ENCODE results near the gene TBC1D3B.
"Not testable (repeated sequence)": the region's sequence is repeated elsewhere in the genome, so short reads cannot be mapped to it uniquely, and the experiment has no call there.

TBC1D3B gene

DNA sequence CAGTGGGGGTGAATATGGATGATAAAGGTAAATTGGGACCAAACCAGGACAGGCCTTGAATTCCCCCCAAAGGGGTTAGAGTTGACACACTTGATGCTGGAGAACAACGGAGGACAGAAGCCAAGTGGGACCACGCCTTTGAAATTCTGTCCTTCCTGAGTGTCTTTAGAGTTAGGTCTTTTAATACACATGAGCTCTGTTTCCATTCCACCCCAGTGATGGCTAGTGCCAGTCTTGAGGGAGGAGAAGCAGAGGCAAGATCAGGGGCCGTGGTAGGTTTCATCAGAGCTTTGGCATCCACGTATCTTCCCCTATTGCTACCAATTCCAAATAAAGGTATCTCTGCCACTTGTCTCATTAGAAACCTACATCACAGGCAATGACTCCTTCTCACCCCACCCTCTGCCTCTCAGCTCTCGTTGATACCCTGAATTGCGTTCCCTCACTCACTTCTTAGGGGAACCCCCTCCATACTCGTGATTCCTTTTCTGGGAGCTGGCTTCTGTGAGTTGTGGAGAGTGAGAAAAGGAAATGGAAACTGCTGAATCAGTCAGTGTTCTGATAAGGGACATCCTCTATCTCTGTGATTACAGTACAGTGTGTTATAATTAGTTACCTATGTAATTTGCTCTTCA, 22.5 kb upstream of the TBC1D3B start:
- DNase-seq, result no peak

DNA sequence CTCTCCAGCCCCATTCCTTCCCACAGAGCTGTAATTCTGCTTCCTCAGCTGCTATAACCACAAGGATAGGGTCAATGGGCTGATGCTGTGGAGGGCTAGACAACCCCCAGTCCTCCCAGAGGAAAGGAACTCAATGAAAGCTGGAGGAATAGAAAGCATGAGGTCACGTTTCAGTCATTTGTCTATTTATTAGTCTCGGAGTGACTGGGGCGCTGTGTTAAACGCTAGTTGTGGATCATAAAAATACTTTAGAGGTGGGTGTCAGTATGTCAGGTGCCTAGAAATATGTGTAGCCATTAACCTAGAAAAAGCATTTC, 20.9 kb upstream of the TBC1D3B start:
- DNase-seq, result no peak

DNA sequence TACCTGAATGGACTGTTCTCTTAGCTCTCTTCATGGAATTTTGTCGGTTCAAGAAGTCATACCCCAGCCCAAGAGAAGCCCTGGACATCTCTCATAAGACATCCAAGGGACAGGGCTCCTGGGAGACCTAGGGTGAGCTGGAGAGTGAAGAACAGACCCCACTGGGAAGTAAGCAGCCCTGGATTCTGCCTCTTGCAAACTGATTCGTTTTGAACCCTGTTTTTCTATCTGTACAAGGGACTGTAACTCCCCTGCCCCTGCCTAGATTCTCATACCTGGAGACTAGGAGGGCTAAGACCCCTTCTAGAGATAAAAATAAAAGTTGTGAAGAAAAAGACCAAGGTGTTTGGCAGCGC, 19.7 kb upstream of the TBC1D3B start:
- DNase-seq, result no peak

DNA sequence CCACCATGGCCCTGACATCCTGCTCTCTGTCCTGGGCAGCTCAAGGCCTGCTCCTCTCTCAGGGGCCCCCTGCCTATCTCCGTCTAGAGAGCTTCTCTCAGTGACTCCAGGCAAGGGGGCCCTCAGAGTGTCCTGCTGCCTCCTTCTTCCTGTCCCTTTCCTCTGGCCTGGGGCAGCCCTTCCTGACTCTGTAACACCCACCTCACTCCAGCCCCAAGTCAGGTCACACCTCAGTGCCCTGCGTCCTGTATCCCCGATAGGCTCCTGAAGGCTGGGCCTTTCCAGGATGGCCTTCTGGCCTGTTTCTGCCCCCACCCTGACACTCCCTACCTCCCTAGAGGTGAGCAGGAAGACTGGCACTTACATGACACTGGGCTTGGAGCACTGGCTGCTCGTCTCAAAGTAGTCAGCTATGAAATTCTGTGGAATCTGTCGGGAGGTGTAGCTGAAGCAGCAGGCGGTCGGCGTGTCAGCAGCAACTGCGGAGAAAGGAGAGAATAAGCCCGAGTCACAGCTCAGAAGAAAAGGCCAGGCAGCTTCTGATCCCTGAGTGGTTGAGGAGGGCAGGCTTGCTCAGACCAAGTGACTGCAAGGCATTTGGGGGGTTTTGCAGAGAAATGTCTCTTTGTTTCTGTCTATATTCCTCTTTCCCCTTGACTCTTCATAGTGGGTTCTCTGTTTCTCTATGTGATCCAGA, 19.1 kb upstream of the TBC1D3B start:
- no peak for DNase-seq

DNA sequence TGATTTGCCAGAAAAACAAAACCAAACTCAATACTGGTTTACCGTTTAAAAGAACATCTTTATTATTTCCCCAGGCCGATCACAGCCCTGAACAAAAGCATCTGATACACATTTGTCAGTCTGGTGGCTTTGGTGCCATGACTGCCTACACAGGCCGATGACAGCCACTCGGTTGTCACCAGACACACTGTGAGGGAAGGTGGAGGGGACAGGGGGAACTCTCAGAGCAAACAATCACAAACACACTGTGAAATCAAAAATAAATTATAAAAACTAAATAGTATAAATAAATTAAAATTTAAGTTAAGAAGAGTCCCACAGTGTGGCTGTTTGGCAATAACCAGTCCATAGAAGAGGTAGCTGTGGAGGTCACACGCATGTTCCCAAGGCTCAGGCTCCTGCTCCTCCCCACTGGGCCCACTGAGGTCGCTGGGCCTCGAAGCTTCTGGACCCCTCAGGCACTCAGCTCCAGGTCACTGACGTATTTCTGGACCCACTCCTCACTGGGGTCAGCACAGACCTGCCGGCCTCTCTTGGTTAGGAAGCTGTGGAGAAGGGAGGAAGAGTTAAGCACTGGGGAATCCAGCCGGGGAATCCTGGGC, 18.5 kb upstream of the TBC1D3B start:
- not testable (repeated sequence) for DNase-seq

DNA sequence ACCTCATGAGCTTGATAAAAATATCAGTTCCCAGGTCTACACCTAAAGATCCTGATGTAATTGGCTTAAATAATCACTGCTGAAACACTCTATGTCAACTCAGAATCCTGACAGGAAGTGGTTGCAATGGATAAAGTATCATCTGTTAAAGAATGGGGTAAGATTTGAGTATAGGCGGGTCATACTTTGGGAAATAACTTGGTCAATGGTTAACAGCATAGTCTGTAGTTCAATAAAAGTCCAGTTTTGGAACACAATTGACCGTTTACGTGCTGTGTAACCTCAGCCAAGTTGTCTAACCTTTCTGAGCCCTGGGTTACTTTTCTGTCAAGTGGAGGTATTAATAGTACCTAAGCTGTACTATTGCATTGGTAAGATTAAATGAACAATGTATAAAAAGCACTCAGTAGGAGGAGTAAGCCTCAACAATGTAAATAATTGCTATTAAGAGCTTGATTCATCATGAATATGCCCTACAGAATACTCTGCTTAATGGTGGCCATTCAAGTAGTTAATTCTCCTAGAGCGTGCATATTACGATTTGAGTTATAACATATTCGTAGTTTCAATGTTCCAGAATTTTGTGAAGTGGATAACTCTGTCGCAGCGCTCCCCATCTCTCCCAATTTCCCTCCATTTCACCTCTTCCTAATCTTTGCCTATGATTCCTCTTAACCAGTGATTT, 17.9 kb upstream of the TBC1D3B start:
- DNase-seq, result not testable (repeated sequence)

DNA sequence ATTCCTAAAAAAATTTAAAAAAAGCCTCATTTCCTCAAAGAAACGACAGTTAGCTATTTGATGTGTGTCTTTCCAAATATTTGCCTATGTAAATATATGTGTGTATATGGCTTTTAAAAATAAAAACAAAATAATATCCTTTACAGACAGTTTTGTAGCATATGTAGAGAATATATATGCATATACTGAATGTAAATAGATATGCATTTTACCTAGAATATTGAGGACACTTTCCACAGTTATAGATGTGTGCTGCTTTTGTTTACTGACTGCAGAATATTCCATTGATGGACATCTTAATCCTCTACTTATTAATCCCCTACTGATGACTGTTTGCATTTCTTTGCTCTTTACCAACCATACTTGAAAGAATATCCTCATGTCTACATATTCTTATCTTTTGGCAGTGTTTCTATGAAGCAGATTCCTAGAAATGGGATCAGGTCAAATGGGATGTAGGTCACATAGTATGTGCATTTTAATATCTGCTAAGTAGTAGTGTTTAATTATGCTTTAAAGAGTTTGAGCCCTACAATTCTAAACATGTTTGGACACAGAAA, 16.9 kb upstream of the TBC1D3B start:
- DNase-seq, result no peak

DNA sequence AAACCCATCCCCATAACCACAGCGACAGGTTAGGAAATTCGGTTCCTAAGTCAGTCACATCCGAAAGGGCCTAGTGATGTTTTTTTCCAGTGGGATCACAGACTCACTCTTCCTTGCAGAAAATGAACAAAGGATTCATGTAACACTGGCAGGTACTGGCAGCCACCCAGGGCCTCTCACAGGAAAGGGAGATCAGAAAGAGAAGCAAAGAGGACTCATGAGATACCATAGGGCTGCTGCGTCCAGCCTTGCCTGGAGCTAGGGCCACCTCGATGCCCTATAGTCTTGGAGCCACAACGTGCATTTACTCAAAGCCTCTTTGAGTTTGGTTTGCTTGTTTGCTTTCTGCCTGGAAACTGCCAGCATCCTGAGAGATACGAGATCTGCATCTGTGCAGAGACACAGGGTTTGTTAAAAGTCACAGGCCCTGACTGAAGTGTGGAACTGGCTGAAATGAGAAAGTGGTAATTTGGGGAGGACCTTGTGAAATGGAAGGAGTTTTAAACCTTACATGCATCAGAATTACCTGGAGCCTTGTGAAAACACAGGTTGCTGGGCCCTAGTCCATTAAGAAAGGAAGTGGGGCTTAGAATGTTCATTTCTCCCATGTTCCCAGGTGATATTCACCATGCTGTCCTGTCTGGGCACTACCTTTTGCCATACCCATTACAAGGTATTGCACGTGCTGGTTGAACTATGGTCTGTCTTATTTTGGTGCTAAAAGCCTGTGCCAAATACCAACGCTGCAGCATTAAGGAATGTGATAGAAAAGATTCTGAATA, 14.3 kb upstream of the TBC1D3B start:
- DNase-seq, result not testable (repeated sequence)

DNA sequence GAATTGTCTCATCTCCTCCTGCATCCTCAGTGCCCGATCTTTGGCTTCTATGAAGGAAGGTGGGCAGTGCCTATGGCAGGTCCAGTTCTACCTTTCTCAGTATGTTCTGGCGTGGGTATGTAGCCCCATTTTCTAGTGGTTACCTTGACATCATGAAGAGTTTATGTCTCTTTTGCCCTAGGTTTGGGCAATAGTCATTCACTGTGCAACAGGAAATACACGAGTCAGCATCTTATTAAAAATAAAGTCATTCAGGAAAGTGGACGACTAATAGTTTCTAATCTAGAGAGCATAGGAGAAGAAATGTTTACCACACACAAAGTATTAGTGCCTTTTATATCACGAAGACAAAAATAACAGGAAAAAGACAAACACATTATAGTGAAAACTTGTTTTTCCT, 13.6 kb upstream of the TBC1D3B start:
- not testable (repeated sequence) for DNase-seq

DNA sequence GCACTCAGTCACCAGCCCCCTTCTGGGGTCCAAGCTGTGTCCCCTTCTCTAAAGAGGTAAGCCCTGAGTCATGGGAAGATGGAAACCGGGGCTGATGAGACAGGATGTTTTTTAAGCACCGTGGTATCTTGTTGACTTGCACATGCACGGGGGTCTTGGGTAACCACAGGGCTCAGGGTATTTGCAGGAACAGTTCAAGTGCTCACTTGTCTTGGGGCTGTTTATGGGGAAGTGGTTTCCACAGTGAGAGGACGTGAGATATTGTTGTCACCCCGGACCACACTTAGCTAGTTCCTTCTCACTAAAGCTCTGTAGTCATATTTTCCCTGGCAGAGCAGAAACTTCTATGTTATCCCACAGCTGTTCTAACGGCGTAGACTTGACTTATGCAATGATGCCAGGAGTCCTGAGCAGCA, 12.5 kb upstream of the TBC1D3B start:
- no peak for DNase-seq

DNA sequence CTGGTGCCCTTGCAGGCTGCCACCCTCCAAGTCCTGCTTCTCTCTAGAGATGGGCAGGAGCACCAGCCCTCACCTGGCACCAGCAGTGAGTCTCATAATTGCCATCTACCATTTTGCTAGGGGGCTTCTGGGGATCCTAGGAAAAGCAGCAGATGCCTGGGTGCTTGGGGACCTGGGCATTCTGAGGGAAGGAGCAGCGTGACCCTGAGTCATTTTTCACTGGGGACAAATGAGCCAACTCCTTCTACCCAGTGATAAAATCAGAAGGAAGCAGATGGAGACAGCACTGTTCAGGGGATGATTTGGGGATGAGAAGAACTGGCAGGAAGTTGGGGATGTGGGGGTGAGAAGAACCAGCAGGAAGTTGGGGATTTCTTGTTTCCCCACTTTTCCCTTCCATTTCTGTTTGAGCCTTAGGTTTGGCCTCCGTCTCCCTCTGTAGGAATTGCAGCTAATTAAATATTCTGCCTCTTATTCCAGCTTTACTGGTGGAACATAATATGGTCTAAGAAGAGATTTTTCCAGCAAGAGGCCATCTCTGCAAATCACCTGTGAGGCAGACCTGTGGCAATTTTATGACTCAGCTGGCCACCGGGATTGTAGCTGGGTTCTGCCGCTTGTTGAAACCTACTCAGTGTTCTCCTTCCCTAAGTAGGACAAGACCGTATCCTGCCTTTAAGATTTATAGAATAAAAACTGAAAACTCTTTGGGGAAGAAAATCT, 11.7 kb upstream of the TBC1D3B start:
- not testable (repeated sequence) for DNase-seq

DNA sequence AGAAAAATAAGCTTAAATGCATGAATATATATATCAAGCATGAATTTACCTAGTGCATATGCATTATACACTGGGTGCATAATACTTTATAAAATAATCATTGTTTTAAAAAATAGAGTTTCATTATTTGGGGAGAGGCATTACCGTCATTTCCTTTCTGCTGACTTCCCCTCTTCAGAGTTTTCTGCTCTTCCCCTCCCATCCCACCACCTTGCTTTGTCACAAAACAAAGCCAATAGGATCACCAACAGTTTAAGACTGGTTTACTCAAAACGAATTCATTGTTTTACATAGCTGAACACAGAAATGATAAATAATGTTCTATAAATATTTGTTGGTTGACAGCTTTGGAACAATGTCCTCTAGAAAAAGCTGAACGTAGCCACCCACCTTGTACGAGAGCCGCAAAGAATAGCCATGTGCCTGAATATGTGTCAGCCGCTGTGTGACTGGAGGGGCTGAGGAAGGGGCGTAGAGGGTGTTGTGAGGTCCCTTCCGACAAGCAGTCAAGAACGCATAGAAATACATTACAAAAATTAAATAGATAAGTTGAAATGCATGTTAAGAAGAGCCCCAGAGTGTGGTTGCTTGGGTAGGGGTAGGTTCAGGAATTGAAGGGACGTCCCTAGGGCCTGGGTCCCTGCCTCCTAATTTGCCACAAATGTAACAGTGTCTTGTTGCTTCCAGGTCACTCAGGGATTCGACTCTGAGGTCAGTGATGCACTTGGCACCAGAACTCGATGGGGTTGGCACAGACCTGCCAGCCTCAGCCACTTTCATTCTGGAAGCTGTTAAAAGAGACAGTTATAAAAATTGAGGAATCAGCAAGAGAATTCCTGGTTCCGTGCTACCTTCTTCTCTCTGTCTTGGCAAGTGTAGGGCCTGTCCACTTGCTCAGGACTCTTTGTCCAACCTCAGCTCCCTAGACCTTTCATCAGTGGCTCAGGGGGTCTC, 10.7 kb upstream of the TBC1D3B start:
- DNase-seq, result not testable (repeated sequence)

DNA sequence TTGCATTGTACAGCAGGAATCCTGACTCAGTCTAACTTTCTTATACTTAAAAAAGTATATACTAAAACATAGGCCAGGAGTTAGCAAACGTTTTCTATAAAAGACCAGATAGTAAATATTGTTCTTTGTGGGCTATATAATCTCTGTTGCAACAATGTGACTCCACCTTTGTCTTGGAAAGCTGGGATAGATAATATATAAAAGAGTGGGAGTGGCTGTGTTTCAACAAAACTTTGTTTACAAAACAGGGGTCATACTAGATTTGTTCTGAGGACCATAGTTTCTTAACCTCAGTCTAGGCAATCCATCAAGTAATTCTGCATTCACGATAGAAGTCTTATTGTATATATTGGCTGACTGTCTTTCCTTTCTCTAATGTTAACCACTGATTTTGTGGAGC, 9.0 kb upstream of the TBC1D3B start:
- no peak for DNase-seq

DNA sequence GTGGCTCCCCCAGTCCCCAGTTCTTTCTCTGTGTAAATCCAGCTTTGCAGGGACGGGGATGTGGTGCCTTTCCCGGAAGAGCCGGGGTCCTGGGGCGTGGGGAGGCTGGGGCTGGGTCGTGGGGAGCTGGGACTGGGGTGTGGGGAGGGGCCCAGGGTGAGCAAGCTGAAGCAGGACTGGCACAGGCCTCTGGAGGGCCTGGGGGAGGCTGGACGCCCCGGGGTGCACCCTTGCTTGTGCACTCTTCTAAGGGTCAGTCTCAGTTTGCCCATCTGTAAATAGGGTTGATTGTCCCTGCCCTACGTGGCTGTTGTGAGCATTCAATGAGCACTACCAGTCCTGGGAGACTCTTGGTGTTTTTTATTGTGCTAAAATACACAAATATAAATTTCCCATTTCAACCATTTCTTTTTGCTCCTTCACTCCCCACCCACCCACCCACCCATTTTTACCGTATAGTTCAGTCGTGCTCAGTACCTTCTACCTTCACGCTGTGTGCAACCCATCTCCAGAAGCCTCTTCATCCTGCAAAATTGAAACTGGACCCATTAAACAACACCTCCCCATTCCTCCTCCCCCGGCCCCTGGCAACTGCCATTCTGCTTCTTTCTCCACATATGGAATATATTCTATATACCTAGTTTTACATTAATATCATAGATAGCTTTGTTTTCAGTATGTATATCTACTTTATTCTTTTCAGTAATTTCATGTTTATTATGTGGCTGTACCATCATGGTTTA, 7.8 kb upstream of the TBC1D3B start:
- no peak for DNase-seq

DNA sequence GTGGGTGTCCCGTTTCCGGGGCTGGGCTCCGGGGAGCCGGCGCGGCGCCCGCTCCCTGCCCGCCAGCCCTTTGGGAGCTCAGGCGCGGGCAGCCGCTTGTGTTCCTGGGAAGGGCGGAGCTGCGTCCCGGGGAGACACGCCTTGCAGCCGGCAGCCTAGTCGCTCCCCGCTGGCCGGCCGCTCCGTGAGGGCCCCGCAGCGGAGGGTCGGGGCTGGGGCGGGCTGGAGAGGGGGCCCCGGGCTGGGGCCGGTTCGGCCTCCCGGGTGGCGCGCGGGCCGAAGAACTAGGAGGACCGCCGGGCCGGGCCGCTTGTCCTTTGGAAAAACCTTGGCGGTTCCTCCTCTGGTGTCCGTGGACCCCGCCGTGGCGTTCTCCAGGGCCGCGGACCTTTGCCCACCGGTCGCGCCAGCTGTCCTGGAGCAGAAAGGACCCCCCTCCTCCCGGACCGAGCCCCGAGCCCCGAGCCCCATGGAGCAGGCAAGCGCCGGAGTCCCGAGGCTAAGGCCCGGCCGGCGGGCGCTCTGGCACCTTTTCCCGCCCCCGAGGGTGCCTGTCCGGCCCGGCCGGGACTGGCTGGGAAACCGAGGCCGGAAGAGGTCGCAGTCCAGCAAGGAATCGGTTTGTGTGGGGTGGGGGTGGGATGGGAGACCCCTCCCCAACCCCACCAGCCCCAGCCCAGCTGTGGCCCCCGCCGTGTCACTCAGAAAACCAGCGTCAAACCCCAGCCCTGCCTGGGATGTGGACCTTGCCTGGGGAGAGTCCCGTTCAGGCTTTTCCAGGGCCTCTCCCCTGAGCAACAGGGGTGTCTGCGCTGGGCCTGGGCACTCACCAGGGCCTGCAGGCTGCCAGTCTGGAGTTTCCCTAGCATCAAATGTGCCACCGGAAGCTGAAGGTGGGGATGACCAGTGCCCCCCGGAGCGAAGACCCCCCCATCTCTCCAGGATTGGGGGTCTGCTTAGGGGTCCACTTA, 6.8 kb upstream of the TBC1D3B start:
- peak; percentile 47 for DNase-seq

DNA sequence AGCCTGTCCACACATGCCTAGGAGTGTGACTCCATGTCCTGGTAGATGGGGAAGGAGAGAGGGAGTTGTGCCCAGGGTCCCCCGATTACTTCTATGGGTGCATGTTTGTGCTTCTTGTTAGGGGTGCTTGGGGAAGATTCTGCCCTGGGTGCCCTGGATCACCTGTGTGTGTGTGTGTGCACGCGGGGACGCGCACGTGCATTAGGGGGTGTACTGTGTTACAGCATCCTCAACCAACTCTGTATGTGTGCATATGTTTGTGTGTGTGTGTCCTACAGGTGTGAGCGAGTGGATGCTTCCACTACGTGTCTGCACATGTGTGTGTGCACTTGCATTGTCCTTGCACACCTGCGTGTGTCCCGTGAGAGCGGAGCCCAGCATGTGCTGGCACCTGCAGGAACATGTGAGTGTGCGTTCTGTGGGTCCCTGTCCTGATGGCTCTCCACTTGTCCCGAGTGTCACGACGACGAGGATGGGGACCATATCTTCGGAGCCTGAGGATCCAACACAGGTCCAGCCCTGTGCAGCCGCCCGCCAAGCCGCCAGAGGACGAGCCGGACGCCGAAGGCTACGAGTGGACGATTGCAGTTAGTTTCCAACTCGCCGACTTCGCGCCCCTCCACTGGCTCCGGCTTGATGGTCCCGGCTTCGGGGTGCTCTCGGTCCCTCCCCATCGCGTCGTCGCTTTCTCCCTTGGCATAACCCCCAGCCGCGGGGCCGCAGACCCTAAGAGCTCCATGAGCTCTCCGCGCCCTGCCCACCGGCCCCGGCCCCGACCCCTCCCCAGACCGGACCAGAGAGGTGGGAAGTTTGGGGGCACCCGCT, 6.0 kb upstream of the TBC1D3B start:
- DNase-seq, result no peak

DNA sequence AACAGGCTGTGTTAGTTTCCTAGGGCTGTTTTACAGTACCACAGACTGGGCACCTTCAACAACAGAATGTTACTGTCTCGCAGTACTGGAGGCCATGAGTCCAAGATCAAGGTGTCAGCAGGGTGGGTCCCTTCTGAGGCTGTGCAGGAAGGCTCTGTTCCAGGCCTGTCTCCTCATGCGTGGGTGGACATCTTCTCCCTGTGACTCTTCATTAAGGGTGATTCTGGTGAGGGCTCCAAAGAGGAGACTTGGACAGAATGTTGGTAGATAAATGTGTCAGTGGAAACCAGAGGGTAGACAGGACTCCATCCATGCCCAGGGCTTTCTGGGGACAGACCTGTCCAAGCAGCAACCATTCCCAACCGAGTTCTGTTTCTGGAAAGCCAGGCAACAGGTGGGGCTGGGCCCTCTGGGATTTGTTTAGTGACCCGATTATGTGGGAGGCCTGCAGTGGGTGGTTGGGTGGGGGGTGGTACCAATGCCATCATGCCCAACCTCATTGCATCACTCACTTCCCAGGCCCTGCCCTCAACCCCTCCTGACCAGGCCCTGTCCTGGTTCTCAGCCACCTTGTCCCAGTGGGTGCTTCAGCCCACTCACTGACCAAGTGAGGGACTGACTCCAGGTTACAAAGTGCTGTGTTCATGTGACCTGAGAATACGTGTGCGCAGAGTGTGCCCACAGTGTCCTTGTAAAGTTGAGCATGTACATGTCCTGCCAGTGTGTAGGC, 5.2 kb upstream of the TBC1D3B start:
- not testable (repeated sequence) for DNase-seq
